GM12878 (cell line): ENCODE measurements around the gene NR2F2. TPM values are rescaled to one million over a fixed set of nuclear protein-coding genes. Genes with fewer than 3 reads are reported as not detected.

Experiments used
- ATAC-seq: fragments of 200-7000 bp; cut with Tn5 transposase; 3 replicates; pipeline ENCODE4 v1.9.1; 2020; ENCODE audit warnings: mild to moderate bottlenecking, moderate library complexity
- BruUV-seq: library from RNA; stranded (reverse); fragments of 400-500 nt; replicated peaks from 2 replicates; lab custom pipeline; 2021; lab: Mats Ljungman, UMichigan
- CTCF ChIA-PET: fragments of 300-600 bp; sonication (Branson Sonifier 250); formaldehyde crosslinking; extraction: SDS; loops from one replicate; lab custom pipeline; 2021; ENCODE audit warnings: inconsistent platforms; lab: Yijun Ruan, JAX
- POLR2A ChIA-PET: fragments of 350-600 bp; formaldehyde crosslinking; extraction: SDS; loops from one replicate; lab custom pipeline; 2021; ENCODE audit warnings: inconsistent platforms; lab: Charles Lee
- RAD21 ChIA-PET: fragments of 300-600 bp; sonication (Branson Sonifier 250); formaldehyde crosslinking; loops from one replicate; lab custom pipeline; 2023; ENCODE audit warnings: antibody characterized with exemption; ENCODE audit not compliant: unreplicated experiment; lab: Charles Lee
- SMC1A ChIA-PET: fragments of 300-600 bp; sonication (Branson Sonifier 250); formaldehyde crosslinking; loops from one replicate; lab custom pipeline; 2023; ENCODE audit not compliant: unreplicated experiment, uncharacterized antibody; lab: Charles Lee
- DNase-seq: peaks from one replicate; pipeline ENCODE4 v3.0.0-alpha.2; 2011; ENCODE audit warnings: low read depth, low spot score
- FAIRE-seq: peaks from 3 replicates; lab custom pipeline; 2011; peaks lifted over from hg19 to GRCh38; lab: Jason Lieb, UNC
- H2AFZ ChIP-seq: 2 replicates; pipeline ENCODE4 v1.6.0; 2011; ENCODE audit warnings: low read depth, low read length, control low read depth; ENCODE audit not compliant: control insufficient read depth
- H3K27ac ChIP-seq: 2 replicates; pipeline ENCODE4 v1.5.1; 2011; ENCODE audit warnings: control low read depth; ENCODE audit not compliant: control insufficient read depth, insufficient read depth
- H3K27me3 ChIP-seq, 2 experiments: replicated peaks in 1 of 2; 2 replicates each; pipeline versions ENCODE4 v1.6.0 to v1.6.1; 2011; ENCODE audit warnings: low read length in 1 of 2; ENCODE audit not compliant: control insufficient read depth in 2 of 2, insufficient read depth in 2 of 2
- H3K36me3 ChIP-seq, 2 experiments: 2 replicates each; pipeline ENCODE4 v1.5.1; 2011; ENCODE audit warnings: low read length in 1 of 2; ENCODE audit not compliant: control insufficient read depth in 2 of 2, insufficient read depth in 2 of 2
- H3K4me1 ChIP-seq: 2 replicates; pipeline ENCODE4 v1.6.1; 2011; ENCODE audit warnings: mild to moderate bottlenecking, low read length, moderate library complexity, mixed read lengths; ENCODE audit not compliant: control insufficient read depth, insufficient read depth
- H3K4me2 ChIP-seq: 2 replicates; pipeline ENCODE4 v1.6.0; 2011; ENCODE audit warnings: control low read depth; ENCODE audit not compliant: control insufficient read depth, insufficient read depth
- H3K4me3 ChIP-seq: fragments of 200-600 bp; sonication (generic); 2 replicates; pipeline ENCODE4 v1.5.1; 2016
- H3K79me2 ChIP-seq: 2 replicates; pipeline ENCODE4 v1.6.0; 2011; ENCODE audit warnings: low read length; ENCODE audit not compliant: control insufficient read depth, insufficient read depth
- H3K9ac ChIP-seq: 2 replicates; pipeline ENCODE4 v1.8.0; 2011; ENCODE audit warnings: low read length, control low read depth, mixed read lengths; ENCODE audit not compliant: control insufficient read depth, insufficient read depth
- H3K9me3 ChIP-seq: replicated peaks from 3 replicates; pipeline ENCODE4 v1.5.1; 2011; ENCODE audit warnings: mild to moderate bottlenecking, low read length; ENCODE audit not compliant: control insufficient read depth, insufficient read depth
- H4K20me1 ChIP-seq: 2 replicates; pipeline ENCODE4 v1.6.0; 2011; ENCODE audit not compliant: control insufficient read depth, insufficient read depth
- ETV6 ChIP-seq, 2 experiments: fragments of 450-650 bp in 1 of 2; IDR thresholded peaks in 1 of 2; conservative IDR thresholded peaks in 1 of 2; 2 replicates each; pipeline ENCODE4 v1.6.1; 2014; ENCODE audit warnings: antibody characterized with exemption in 1 of 2, borderline replicate concordance in 1 of 2, low read depth in 1 of 2, mild to moderate bottlenecking in 1 of 2, moderate library complexity in 1 of 2
- NR2F1 ChIP-seq: fragments of 450-650 bp; conservative IDR thresholded peaks from 2 replicates; pipeline ENCODE4 v1.6.1; 2017; ENCODE audit warnings: mild to moderate bottlenecking
- PAX8 ChIP-seq: fragments of 450-650 bp; IDR thresholded peaks from 2 replicates; pipeline ENCODE4 v1.6.1; 2017; ENCODE audit warnings: mild to moderate bottlenecking, moderate library complexity
- WGBS: methylation state at CpG from one replicate; pipeline ENCODE4 v1.1.6; 2016; ENCODE audit warnings: low lambda C conversion rate; ENCODE audit not compliant: insufficient replicate concordance, insufficient coverage; ENCODE audit errors: missing lambda C conversion rate; 5-methylcytosine and 5-hydroxymethylcytosine counted together
- in situ Hi-C: fragments of 300-500 bp; cut with MboI; formaldehyde crosslinking; loops from 9 replicates; pipeline ENCODE4 v1.14.3; 2018; ENCODE audit warnings: mixed read lengths
- intact Hi-C: fragments of 100-400 bp; cut with micrococcal nuclease; formaldehyde crosslinking; loops from one replicate; pipeline ENCODE4 v1.14.2; 2022; ENCODE audit not compliant: unreplicated experiment
- polyA plus RNA-seq, 11 experiments: library from polyadenylated mRNA; depleted of rRNA in 4 of 11; unstranded in 6 of 11; stranded (reverse) in 5 of 11; fragments of >200 nt; fragmentation: Nextera tagmentation in 4 of 11; fragmentation: Illumina TruSeq in 1 of 11; extraction: Ambion mirVana in 4 of 11; extraction: Trizol in 1 of 11; gene quantifications; 1 replicate in 1 of 11; 2 replicates in 10 of 11; pipeline versions ENCODE4 v1.2.1 to v1.2.3, GENCODE V29; 2011 to 2016; ENCODE audit warnings: inconsistent platforms in 2 of 11, missing spikeins in 2 of 11, low read depth in 1 of 11
- total RNA-seq, 4 experiments: library from RNA; depleted of rRNA in 3 of 4; stranded (reverse); fragments of >200 nt in 3 of 4; fragmentation: Illumina TruSeq in 1 of 4; extraction: Trizol in 1 of 4; gene quantifications; 2 replicates each; pipeline versions ENCODE4 v1.2.1 to v1.2.3, GENCODE V29; 2013 to 2021

The NR2F2 gene
- total and polyA plus RNA-seq, 10 of the 15 experiments (the other 5 are each of a cell fraction or from before 2014, with no cell fraction given), result 1.1 to 10.1 (median 3.2) TPM

DNA sequence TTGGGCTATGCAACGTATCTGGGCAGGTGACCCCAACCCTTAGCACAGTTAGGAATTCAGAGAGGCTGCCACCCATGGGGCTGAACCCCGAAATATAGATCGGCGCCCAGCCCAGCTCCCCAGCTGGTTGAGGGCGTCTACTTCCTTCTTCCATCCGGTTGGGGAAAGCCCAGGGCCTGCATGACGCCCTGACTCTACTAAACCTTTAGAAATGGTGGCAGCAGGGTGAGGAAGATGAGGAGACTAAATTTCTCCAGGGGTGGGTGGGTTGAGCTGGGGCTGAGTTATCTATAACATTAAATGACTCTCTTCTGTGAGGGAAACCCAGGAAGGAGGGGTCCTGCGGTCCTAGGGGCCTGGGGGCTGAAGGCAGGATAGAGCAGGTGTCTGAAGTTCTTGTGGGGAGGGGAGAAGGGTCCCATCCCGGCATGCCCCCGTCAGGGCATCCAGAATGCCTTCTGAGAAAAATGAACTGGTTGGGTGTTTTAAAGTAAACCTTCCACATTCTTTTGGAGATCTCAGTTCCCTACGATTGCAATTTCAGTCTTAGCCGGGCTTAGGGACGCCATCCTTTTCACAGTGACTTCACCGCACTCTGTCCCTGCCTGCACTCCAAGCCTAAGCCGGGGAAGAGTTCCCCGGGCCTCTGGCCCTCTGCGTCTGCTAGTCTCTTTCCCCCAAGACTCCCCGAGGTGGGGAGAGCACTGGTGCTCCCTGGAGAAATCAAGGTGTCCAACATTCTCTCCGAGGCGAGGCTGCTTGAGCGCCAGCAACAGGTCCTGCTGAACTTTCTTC, 28.5 kb downstream of the NR2F2 start:
- Histone ChIP-seq H3K9ac (no peak overlapping the region), H3K27me3 (peaks cover 2 to 16% of the 10 kb centered on the region in 2 experiments), H3K9me3 (no peaks in the 10 kb centered on the region; the same call in 2 of the 3 replicates), H3K4me2 (no peak overlapping the region), H3K79me2 (no peaks in the 10 kb centered on the region), H3K36me3 (no peaks in the 10 kb centered on the region), H3K27ac (no peak overlapping the region), H2AFZ (no peak overlapping the region), H4K20me1 (no peaks in the 10 kb centered on the region), H3K4me1 (peaks cover 6% of the 10 kb centered on the region; the same call in 1 of the 2 replicates), H3K4me3 (no peak overlapping the region)
- ChIA-PET RAD21 (interaction anchor here (0.6 to 11.4 kb wide), 9 partner anchors 12 to 886 kb away, joined by 3 to 124 read pairs (median 8); partner anchors contain the start of gene NR2F2), POLR2A (interaction anchor here (1.2 to 1.7 kb wide), 3 partner anchors 10 to 302 kb away, joined by 3 to 4 read pairs (median 4); no protein-coding TSS in a partner anchor), SMC1A (interaction anchor here (1.0 to 4.6 kb wide), 13 partner anchors 10 to 887 kb away, joined by 3 to 20 read pairs (median 5); no protein-coding TSS in a partner anchor), CTCF (interaction anchor here (1.0 to 7.5 kb wide), 10 partner anchors 10 to 887 kb away, joined by 3 to 76 read pairs (median 8); partner anchors contain the start of gene NR2F2)
- ATAC-seq (0 out of 3 replicates have a peak, but pooled peaks have one; percentile 3), FAIRE-seq (no peak), DNase-seq (no peak)
- intact Hi-C loops, result loop anchor here (5.0 to 10.0 kb wide), 3 partner anchors 223 to 786 kb away; no protein-coding TSS in a partner anchor
- in situ Hi-C loops, result loop anchor here (10.0 kb wide), 1 partner anchor 876 kb away; no protein-coding TSS in a partner anchor
- BruUV-seq, result no TSS peak
- TF ChIP-seq PAX8, result no peak
- 0 out of 4 replicates have a peak, but pooled peaks of 1 of the 2 experiments have one; percentile 15 for TF ChIP-seq ETV6 (conservative IDR thresholded peaks at IDR 0.05 in 1 of 2, IDR thresholded peaks at IDR 0.05 in 1 of 2; ENCODE audit: borderline replicate concordance in 1 of 2, low read depth in 1 of 2)
- TF ChIP-seq NR2F1, result 0 out of 2 replicates have a peak, but pooled peaks have one; percentile 9
- WGBS, result 30% methylated on average over 20 of the region's 21 CpGs
